K562 (cell line): ENCODE data around the gene CDC6. TPM values are rescaled to one million over a fixed set of nuclear protein-coding genes. Genes with fewer than 3 reads are reported as not detected.

ENCODE experiments used
- ATAC-seq: fragments of 200-7000 bp; cut with Tn5 transposase; 3 replicates; pipeline ENCODE4 v1.9.1; 2020; ENCODE audit warnings: moderate library complexity
- BruUV-seq: library from RNA; stranded (reverse); fragments of 400-500 nt; replicated peaks from 2 replicates; lab custom pipeline; 2021; lab: Mats Ljungman, UMichigan
- CTCF ChIA-PET: fragments of 300-600 bp; formaldehyde crosslinking; extraction: SDS; loops from one replicate; lab custom pipeline; 2021; ENCODE audit warnings: low intra/inter-chr PET ratio; lab: Yijun Ruan, JAX
- POLR2A ChIA-PET: fragments of 300-600, 350-650 bp; sonication (Branson Sonifier 250); formaldehyde crosslinking; extraction: SDS; loops from one replicate; lab custom pipeline; 2021; ENCODE audit warnings: antibody characterized with exemption, inconsistent platforms; lab: Yijun Ruan, JAX
- DNase-seq, 4 experiments: peaks; one replicate each; pipeline versions ENCODE4 v3.0.0 to v3.0.0-alpha.2; 2011 to 2018; ENCODE audit warnings: low spot score in 3 of 4, mixed read lengths in 3 of 4; ENCODE audit errors: extremely low read depth in 1 of 4
- FAIRE-seq: peaks from 2 replicates; lab custom pipeline; 2011; peaks lifted over from hg19 to GRCh38; lab: Jason Lieb, UNC
- H2AFZ ChIP-seq: 2 replicates; pipeline ENCODE4 v1.6.0; 2011; ENCODE audit warnings: low read depth, low read length, control low read depth, inconsistent platforms
- H3K27ac ChIP-seq: fragments of 200-600 bp; 3 replicates; pipeline ENCODE4 v1.8.0; 2011; ENCODE audit warnings: low read depth, mild to moderate bottlenecking, control low read depth, inconsistent platforms, low read length, moderate library complexity, mixed read lengths; ENCODE audit errors: extremely low read depth
- H3K27me3 ChIP-seq, 2 experiments: fragments of 300-600 bp in 1 of 2; 2 replicates in 1 of 2; 3 replicates in 1 of 2; pipeline versions ENCODE4 v1.6.0 to v1.8.0; 2011; ENCODE audit warnings: inconsistent platforms in 2 of 2, low read length in 2 of 2, mild to moderate bottlenecking in 1 of 2, mixed read lengths in 1 of 2, moderate library complexity in 1 of 2; ENCODE audit not compliant: control insufficient read depth in 2 of 2, insufficient read depth in 2 of 2
- H3K36me3 ChIP-seq: fragments of 300-600 bp; 3 replicates; pipeline ENCODE4 v1.8.0; 2011; ENCODE audit warnings: mild to moderate bottlenecking, low read length, inconsistent platforms; ENCODE audit not compliant: control insufficient read depth, insufficient read depth
- H3K4me1 ChIP-seq, 2 experiments: fragments of 200-600 bp in 1 of 2; replicated peaks in 1 of 2; 2 replicates in 1 of 2; 3 replicates in 1 of 2; pipeline versions ENCODE4 v1.5.1 to v1.8.0; 2011; ENCODE audit warnings: inconsistent platforms in 2 of 2, low read length in 2 of 2, mild to moderate bottlenecking in 1 of 2, mixed read lengths in 1 of 2, moderate library complexity in 1 of 2; ENCODE audit not compliant: control insufficient read depth in 2 of 2, insufficient read depth in 2 of 2
- H3K4me2 ChIP-seq: 2 replicates; pipeline ENCODE4 v1.6.1; 2011; ENCODE audit warnings: low read length, control low read depth, inconsistent platforms, mixed read lengths; ENCODE audit not compliant: insufficient read depth
- H3K4me3 ChIP-seq: fragments of 200-600 bp; sonication (generic), shearing (Covaris generic); 2 replicates; pipeline ENCODE4 v1.5.1; 2016; ENCODE audit warnings: control low read depth, inconsistent platforms
- H3K79me2 ChIP-seq: fragments of 200-600 bp; 3 replicates; pipeline ENCODE4 v1.8.0; 2011; ENCODE audit warnings: low read length, inconsistent platforms; ENCODE audit not compliant: control insufficient read depth, insufficient read depth
- H3K9ac ChIP-seq, 2 experiments: 2 replicates each; pipeline versions ENCODE4 v1.6.0 to v1.6.1; 2011; ENCODE audit warnings: low read depth in 2 of 2, low read length in 2 of 2, control low read depth in 1 of 2, inconsistent platforms in 1 of 2, mild to moderate bottlenecking in 1 of 2, mixed read lengths in 1 of 2; ENCODE audit not compliant: insufficient read depth in 1 of 2
- H3K9me1 ChIP-seq: one replicate; pipeline ENCODE4 v1.6.0; 2011; ENCODE audit warnings: inconsistent platforms, mild to moderate bottlenecking, low read length, moderate library complexity; ENCODE audit not compliant: control insufficient read depth, insufficient read depth
- H3K9me3 ChIP-seq: replicated peaks from 2 replicates; pipeline ENCODE4 v1.5.1; 2011; ENCODE audit warnings: low read depth, low read length, inconsistent platforms; ENCODE audit not compliant: control insufficient read depth, insufficient read depth
- H4K20me1 ChIP-seq: replicated peaks from 2 replicates; pipeline ENCODE4 v1.6.1; 2011; ENCODE audit warnings: low read length, inconsistent platforms, mixed read lengths; ENCODE audit not compliant: control insufficient read depth, insufficient read depth
- CAMTA2 ChIP-seq: fragments of 250-450 bp; sonication (Bioruptor Pico); conservative IDR thresholded peaks from 2 replicates; pipeline ENCODE4 v1.5.1; 2022
- CREM ChIP-seq: IDR thresholded peaks from 2 replicates; pipeline ENCODE4 v1.6.1; 2014; ENCODE audit warnings: antibody characterized with exemption, low read depth
- DPF2 ChIP-seq: fragments of 450-650 bp; IDR thresholded peaks from 2 replicates; pipeline ENCODE4 v1.6.1; 2016
- EP300 ChIP-seq: IDR thresholded peaks from 2 replicates; pipeline ENCODE4 v1.6.1; 2012; ENCODE audit warnings: low read length, improper control_type of control experiment
- GATAD2A ChIP-seq: fragments of 450-650 bp; IDR thresholded peaks from 2 replicates; pipeline ENCODE4 v1.6.1; 2017
- HIVEP1 ChIP-seq: fragments of 250-450 bp; sonication (Bioruptor Pico); IDR thresholded peaks from 2 replicates; pipeline ENCODE4 v1.4.0; 2020; ENCODE audit warnings: mild to moderate bottlenecking
- MAFG ChIP-seq: fragments of 450-650 bp; conservative IDR thresholded peaks from 2 replicates; pipeline ENCODE4 v1.6.1; 2016; ENCODE audit warnings: missing genetic modification characterization, missing compliant biosample characterization
- MAFK ChIP-seq: IDR thresholded peaks from 2 replicates; pipeline ENCODE4 v1.6.1; 2011; ENCODE audit warnings: low read length, improper control_type of control experiment
- MAZ ChIP-seq, 2 experiments: fragments of 450-650 bp in 1 of 2; sonication (generic) in 1 of 2; formaldehyde crosslinking; IDR thresholded peaks in 1 of 2; conservative IDR thresholded peaks in 1 of 2; 2 replicates each; pipeline versions ENCODE4 v1.4.0 to v1.5.0; 2020; ENCODE audit warnings: mild to moderate bottlenecking in 1 of 2, missing genetic modification reagents in 1 of 2
- MYNN ChIP-seq, 2 experiments: sonication (generic); formaldehyde crosslinking in 1 of 2; IDR thresholded peaks; 2 replicates each; pipeline versions ENCODE4 v1.5.0 to v1.6.1; 2016 to 2020; ENCODE audit warnings: antibody characterized with exemption in 1 of 2, missing genetic modification reagents in 1 of 2
- POLR2G ChIP-seq: fragments of 200-400 bp; formaldehyde crosslinking; IDR thresholded peaks from 2 replicates; pipeline ENCODE4 v1.6.1; 2017; ENCODE audit warnings: low read depth, mild to moderate bottlenecking, antibody characterized with exemption, low read length, moderate library complexity
- RBFOX2 ChIP-seq: fragments of 200-400 bp; formaldehyde crosslinking; IDR thresholded peaks from 2 replicates; pipeline ENCODE4 v1.6.1; 2017; ENCODE audit warnings: low read depth, mild to moderate bottlenecking, low read length, moderate library complexity
- VEZF1 ChIP-seq: fragments of 200-800 bp; sonication (Bioruptor generic); IDR thresholded peaks from 2 replicates; pipeline ENCODE4 v1.6.1; 2017; ENCODE audit warnings: missing genetic modification characterization, missing compliant biosample characterization
- ZFP1 ChIP-seq: fragments of 450-650 bp; formaldehyde crosslinking; IDR thresholded peaks from 2 replicates; pipeline ENCODE4 v1.4.0; 2020; ENCODE audit warnings: mild to moderate bottlenecking, mixed read lengths
- ZNF121 ChIP-seq: sonication (generic); formaldehyde crosslinking; conservative IDR thresholded peaks from 2 replicates; pipeline ENCODE4 v1.8.0; 2022; ENCODE audit warnings: missing genetic modification reagents
- ZNF316 ChIP-seq: fragments of 450-650 bp; IDR thresholded peaks from 2 replicates; pipeline ENCODE4 v1.6.1; 2016
- ZNF740 ChIP-seq, 3 experiments: fragments of 200-800 bp in 1 of 3; sonication (Bioruptor generic) in 1 of 3; sonication (generic) in 1 of 3; formaldehyde crosslinking in 1 of 3; IDR thresholded peaks; 2 replicates each; pipeline versions ENCODE4 v1.6.1 to v1.8.0; 2016 to 2022; ENCODE audit warnings: mild to moderate bottlenecking in 2 of 3, missing compliant biosample characterization in 2 of 3, missing genetic modification characterization in 2 of 3, missing genetic modification reagents in 1 of 3
- ZNF766 ChIP-seq: fragments of 200-800 bp; sonication (Bioruptor generic); conservative IDR thresholded peaks from 2 replicates; pipeline ENCODE4 v1.6.1; 2016; ENCODE audit warnings: missing genetic modification characterization, missing compliant biosample characterization
- WGBS: fragments of 100-300 bp; shearing (Covaris generic); methylation state at CpG from one replicate; pipeline ENCODE4 v1.1.6; 2016; ENCODE audit warnings: low coverage, mixed read lengths; ENCODE audit not compliant: insufficient coverage; ENCODE audit errors: missing lambda C conversion rate; 5-methylcytosine and 5-hydroxymethylcytosine counted together
- in situ Hi-C: fragments of 300-500 bp; cut with MboI; formaldehyde crosslinking; loops from 4 replicates; pipeline ENCODE4 v1.15.0; 2018; ENCODE audit warnings: inconsistent platforms, mixed read lengths
- intact Hi-C: fragments of 100-400 bp; cut with micrococcal nuclease; formaldehyde crosslinking; loops from 2 replicates; pipeline ENCODE4 v1.14.2; 2022
- polyA plus RNA-seq, 8 experiments: library from polyadenylated mRNA; depleted of rRNA in 4 of 8; stranded (reverse) in 5 of 8; unstranded in 3 of 8; fragments of >200 nt; fragmentation: Nextera tagmentation in 2 of 8; fragmentation: Illumina TruSeq in 1 of 8; extraction: Ambion mirVana in 2 of 8; extraction: Trizol in 1 of 8; gene quantifications; 2 replicates each; pipeline versions ENCODE4 v1.2.1 to v1.2.3, GENCODE V29; 2011 to 2014; ENCODE audit warnings: inconsistent platforms in 1 of 8, missing spikeins in 1 of 8
- total RNA-seq, 7 experiments: library from RNA; depleted of rRNA in 6 of 7; stranded (reverse); fragments of >200 nt in 6 of 7; fragmentation: Illumina TruSeq in 2 of 7; extraction: Trizol in 2 of 7; gene quantifications; 2 replicates each; pipeline versions ENCODE4 v1.2.1 to v1.2.3, GENCODE V29; 2011 to 2021; ENCODE audit warnings: low replicate concordance in 1 of 7

Gene CDC6
- total and polyA plus RNA-seq, 9 of the 15 experiments (the other 6 are each of a cell fraction or from before 2014, with no cell fraction given), result 29.6 to 141 (median 106) TPM

GRCh38 chr17:40307001-40307730 is 19.5 kb downstream of the CDC6 start:
- Histone ChIP-seq H2AFZ (peak overlapping the region; percentile 48; the same call in 1 of the 2 replicates), H3K4me2 (peak overlapping the region; percentile 38), H4K20me1 (no peaks in the 10 kb centered on the region), H3K4me1 (peaks cover 31 to 43% of the 10 kb centered on the region in 2 experiments), H3K9me1 (no peaks in the 10 kb centered on the region), H3K9me3 (no peaks in the 10 kb centered on the region), H3K36me3 (peaks cover 28% of the 10 kb centered on the region), H3K4me3 (no peak overlapping the region), H3K79me2 (no peaks in the 10 kb centered on the region; the same call in 2 of the 3 replicates), H3K27me3 (no peaks in the 10 kb centered on the region), H3K27ac (peak overlapping the region; percentile 49), H3K9ac (peak overlapping the region; percentile 8 to 75; a peak in 2 of 4 replicates)
- intact Hi-C loops (loop anchor here (5.0 to 10.0 kb wide), 2 partner anchors 35 to 228 kb away; no protein-coding TSS in a partner anchor), in situ Hi-C loops (no loop called here)
- DNase-seq (peak in 3 of 4 experiments; percentile 45 to 61 (median 50)), ATAC-seq (peak; percentile 64), FAIRE-seq (peak; percentile 23)
- ChIA-PET POLR2A (interaction anchor here (0.5 to 3.3 kb wide), 18 partner anchors 10 to 1492 kb away, joined by 3 to 23 read pairs (median 3); partner anchors contain the start of gene CDC6), CTCF (interaction anchor here (0.6 kb wide), 1 partner anchor 228 kb away, joined by 9 read pairs; no protein-coding TSS in a partner anchor)
- BruUV-seq, result no TSS peak
- WGBS, result 20% methylated on average over 10 of the region's 10 CpGs
- TF ChIP-seq ZNF740 (CRISPR knock-in tag; IDR thresholded peaks at IDR 0.05) (0 out of 2 replicates have a peak, but pooled peaks have one; percentile 21), ZNF740 (tag; IDR thresholded peaks at IDR 0.05) (peak in 1 of 2 experiments; percentile 7; a peak in 1 of 4 replicates), EP300 (0 out of 2 replicates have a peak, but pooled peaks have one; percentile 17), ZNF766 (CRISPR knock-in tag) (0 out of 2 replicates have a peak, but pooled peaks have one; percentile 19), ZNF316 (peak; percentile 99), MAZ (CRISPR knock-in tag; conservative IDR thresholded peaks at IDR 0.05 in 1 of 2, IDR thresholded peaks at IDR 0.05 in 1 of 2) (peak; percentile 8 to 30; a peak in 1 of 4 replicates), CREM (peak; percentile 32; the same call in 1 of the 2 replicates), POLR2G (peak; percentile 55; the same call in 1 of the 2 replicates), ZFP1 (no peak), MAFK (peak; percentile 93), DPF2 (0 out of 2 replicates have a peak, but pooled peaks have one; percentile 23), CAMTA2 (CRISPR knock-in tag) (0 out of 2 replicates have a peak, but pooled peaks have one; percentile 13), VEZF1 (CRISPR knock-in tag) (peak; percentile 79), MYNN (IDR thresholded peaks at IDR 0.05) (0 out of 2 replicates have a peak, but pooled peaks have one; percentile 25), MYNN (CRISPR knock-in tag; IDR thresholded peaks at IDR 0.05) (no peak), MAFG (peak; percentile 97), HIVEP1 (CRISPR knock-in tag) (0 out of 2 replicates have a peak, but pooled peaks have one; percentile 53), RBFOX2 (0 out of 2 replicates have a peak, but pooled peaks have one; percentile 28), ZNF121 (CRISPR knock-in tag) (no peak), GATAD2A (0 out of 2 replicates have a peak, but pooled peaks have one; percentile 22)
